PC-3 (cell line): Measurements from ENCODE around the gene SRD5A3.

Experiments
- CTCF ChIP-seq: fragments of 300-600 bp; sonication (generic); conservative IDR thresholded peaks from 2 replicates; pipeline ENCODE4 v1.5.1; 2017; ENCODE audit warnings: antibody characterized with exemption, low read depth, mild to moderate bottlenecking, low read length
- EZH2 ChIP-seq: fragments of 300-600 bp; sonication (generic); IDR thresholded peaks from one replicate; pipeline ENCODE4 v1.6.1; 2017; ENCODE audit warnings: antibody characterized with exemption, mild to moderate bottlenecking, low read length; ENCODE audit not compliant: unreplicated experiment

- TF ChIP-seq CTCF (no peak), EZH2 (no peak)
Measured at GRCh38 chr4:55367084-55367722, 21.2 kb downstream of the SRD5A3 start.
